ENCODE data around the gene RBMS3. TPM values are rescaled to one million over a fixed set of nuclear protein-coding genes. Genes with fewer than 3 reads are reported as not detected.
"Not testable (repeated sequence)": the region's sequence is repeated elsewhere in the genome, so short reads cannot be mapped to it uniquely, and the experiment has no call there.

The RBMS3 gene
- total RNA-seq, 1 experiment from 2014 or later = 8.7 TPM

DNA sequence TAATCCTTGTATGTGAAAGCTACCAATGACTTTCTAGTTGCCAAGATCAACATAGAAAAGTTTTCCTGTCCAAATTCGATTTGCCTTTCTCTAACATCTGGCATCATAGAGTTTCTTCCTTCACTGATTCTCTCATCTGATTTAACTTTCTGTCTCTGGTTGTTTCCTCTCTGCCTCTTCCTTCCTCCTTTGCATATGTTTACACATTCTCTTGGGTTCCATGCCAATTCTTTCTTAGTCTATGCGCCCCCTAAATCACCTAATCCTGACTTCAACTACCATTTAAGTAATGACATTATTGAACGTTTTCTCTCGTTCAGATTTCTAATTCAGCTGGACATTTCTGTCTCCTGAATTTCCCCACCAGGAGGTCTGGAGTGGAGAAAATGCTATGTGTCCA lies 763.6 kb downstream of the RBMS3 start (continued):
- TF ChIP-seq, protein P1, sequence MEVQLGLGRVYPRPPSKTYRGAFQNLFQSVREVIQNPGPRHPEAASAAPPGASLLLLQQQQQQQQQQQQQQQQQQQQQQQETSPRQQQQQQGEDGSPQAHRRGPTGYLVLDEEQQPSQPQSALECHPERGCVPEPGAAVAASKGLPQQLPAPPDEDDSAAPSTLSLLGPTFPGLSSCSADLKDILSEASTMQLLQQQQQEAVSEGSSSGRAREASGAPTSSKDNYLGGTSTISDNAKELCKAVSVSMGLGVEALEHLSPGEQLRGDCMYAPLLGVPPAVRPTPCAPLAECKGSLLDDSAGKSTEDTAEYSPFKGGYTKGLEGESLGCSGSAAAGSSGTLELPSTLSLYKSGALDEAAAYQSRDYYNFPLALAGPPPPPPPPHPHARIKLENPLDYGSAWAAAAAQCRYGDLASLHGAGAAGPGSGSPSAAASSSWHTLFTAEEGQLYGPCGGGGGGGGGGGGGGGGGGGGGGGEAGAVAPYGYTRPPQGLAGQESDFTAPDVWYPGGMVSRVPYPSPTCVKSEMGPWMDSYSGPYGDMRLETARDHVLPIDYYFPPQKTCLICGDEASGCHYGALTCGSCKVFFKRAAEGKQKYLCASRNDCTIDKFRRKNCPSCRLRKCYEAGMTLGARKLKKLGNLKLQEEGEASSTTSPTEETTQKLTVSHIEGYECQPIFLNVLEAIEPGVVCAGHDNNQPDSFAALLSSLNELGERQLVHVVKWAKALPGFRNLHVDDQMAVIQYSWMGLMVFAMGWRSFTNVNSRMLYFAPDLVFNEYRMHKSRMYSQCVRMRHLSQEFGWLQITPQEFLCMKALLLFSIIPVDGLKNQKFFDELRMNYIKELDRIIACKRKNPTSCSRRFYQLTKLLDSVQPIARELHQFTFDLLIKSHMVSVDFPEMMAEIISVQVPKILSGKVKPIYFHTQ (CRISPR knock-in tag; IDR thresholded peaks at IDR 0.05) = no peak
- TF ChIP-seq, protein P2, sequence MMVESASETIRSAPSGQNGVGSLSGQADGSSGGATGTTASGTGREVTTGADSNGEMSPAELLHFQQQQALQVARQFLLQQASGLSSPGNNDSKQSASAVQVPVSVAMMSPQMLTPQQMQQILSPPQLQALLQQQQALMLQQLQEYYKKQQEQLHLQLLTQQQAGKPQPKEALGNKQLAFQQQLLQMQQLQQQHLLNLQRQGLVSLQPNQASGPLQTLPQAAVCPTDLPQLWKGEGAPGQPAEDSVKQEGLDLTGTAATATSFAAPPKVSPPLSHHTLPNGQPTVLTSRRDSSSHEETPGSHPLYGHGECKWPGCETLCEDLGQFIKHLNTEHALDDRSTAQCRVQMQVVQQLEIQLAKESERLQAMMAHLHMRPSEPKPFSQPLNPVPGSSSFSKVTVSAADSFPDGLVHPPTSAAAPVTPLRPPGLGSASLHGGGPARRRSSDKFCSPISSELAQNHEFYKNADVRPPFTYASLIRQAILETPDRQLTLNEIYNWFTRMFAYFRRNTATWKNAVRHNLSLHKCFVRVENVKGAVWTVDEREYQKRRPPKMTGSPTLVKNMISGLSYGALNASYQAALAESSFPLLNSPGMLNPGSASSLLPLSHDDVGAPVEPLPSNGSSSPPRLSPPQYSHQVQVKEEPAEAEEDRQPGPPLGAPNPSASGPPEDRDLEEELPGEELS (CRISPR knock-in tag; IDR thresholded peaks at IDR 0.05) = no peak
- TF ChIP-seq ZNF423 (CRISPR knock-in tag; IDR thresholded peaks at IDR 0.05) (no peak), MLX (CRISPR knock-in tag; IDR thresholded peaks at IDR 0.05) (no peak), USF2 (CRISPR knock-in tag; IDR thresholded peaks at IDR 0.05) (no peak), OVOL2 (CRISPR knock-in tag; IDR thresholded peaks at IDR 0.05; ENCODE audit: borderline replicate concordance) (no peak), ZNF671 (CRISPR knock-in tag; IDR thresholded peaks at IDR 0.05) (no peak), ELF4 (CRISPR knock-in tag; IDR thresholded peaks at IDR 0.05; ENCODE audit: low read depth) (no peak), NR2C2 (CRISPR knock-in tag; IDR thresholded peaks at IDR 0.05) (no peak), ZNF396 (CRISPR knock-in tag; IDR thresholded peaks at IDR 0.05; ENCODE audit: borderline replicate concordance) (no peak), MXD4 (CRISPR knock-in tag; IDR thresholded peaks at IDR 0.05; ENCODE audit: borderline replicate concordance) (no peak), ZNF138 (CRISPR knock-in tag; conservative IDR thresholded peaks at IDR 0.05) (no peak), KAT7 (CRISPR knock-in tag; IDR thresholded peaks at IDR 0.05; ENCODE audit: borderline replicate concordance) (no peak), ESRRA (CRISPR knock-in tag; IDR thresholded peaks at IDR 0.05; ENCODE audit: borderline replicate concordance) (no peak), HMGA2 (CRISPR knock-in tag; IDR thresholded peaks at IDR 0.05) (no peak)

DNA sequence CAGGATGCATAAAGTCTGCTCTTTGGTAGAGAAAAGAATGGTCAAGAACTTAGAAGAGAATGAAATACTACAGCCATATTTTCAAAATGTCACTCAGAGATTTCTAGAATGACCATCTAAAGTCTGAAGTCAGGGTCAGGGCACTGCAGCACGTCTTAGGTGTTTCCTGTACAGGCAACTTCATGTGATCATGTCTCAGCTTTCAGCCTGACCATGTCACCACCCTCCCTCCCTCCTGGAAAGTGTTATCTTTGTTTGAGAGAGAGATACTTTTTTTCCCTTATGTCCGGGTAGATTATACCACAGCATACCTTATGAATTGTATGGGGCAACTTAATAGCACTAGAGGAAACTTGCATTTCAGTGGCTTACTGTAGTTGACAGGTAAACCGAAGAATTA lies 767.6 kb downstream of the RBMS3 start:
- POLR2A ChIA-PET = no interaction called here
- Mint-ChIP-seq H3K36me3 (peaks cover 29% of the 10 kb centered on the region), H3K9me3 (peaks cover 25% of the 10 kb centered on the region), H3K27ac (no peak overlapping the region), H3K4me1 (peaks cover 15% of the 10 kb centered on the region), H3K27me3 (ENCODE audit: low read depth) (peaks cover 25% of the 10 kb centered on the region), H3K4me3 (no peak overlapping the region)
- CTCF ChIA-PET = no interaction called here
- no peak for ATAC-seq
- no peak for DNase-seq (ENCODE audit: low spot score)
- TF ChIP-seq NFE2L1 (CRISPR knock-in tag; IDR thresholded peaks at IDR 0.05) = no peak
- TF ChIP-seq, protein P3, sequence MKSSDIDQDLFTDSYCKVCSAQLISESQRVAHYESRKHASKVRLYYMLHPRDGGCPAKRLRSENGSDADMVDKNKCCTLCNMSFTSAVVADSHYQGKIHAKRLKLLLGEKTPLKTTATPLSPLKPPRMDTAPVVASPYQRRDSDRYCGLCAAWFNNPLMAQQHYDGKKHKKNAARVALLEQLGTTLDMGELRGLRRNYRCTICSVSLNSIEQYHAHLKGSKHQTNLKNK (CRISPR knock-in tag; IDR thresholded peaks at IDR 0.05) = no peak
- TF ChIP-seq SP1 (CRISPR knock-in tag; conservative IDR thresholded peaks at IDR 0.05) = no peak
- TF ChIP-seq ELF4 (CRISPR knock-in tag; IDR thresholded peaks at IDR 0.05; ENCODE audit: low read depth) = no peak
- TF ChIP-seq GABPB1 (CRISPR knock-in tag; IDR thresholded peaks at IDR 0.05) = no peak
- no peak for TF ChIP-seq USF1 (CRISPR knock-in tag; IDR thresholded peaks at IDR 0.05)
- TF ChIP-seq ZNF512 (CRISPR knock-in tag; IDR thresholded peaks at IDR 0.05; ENCODE audit: borderline replicate concordance) = no peak
- TF ChIP-seq, protein P4, sequence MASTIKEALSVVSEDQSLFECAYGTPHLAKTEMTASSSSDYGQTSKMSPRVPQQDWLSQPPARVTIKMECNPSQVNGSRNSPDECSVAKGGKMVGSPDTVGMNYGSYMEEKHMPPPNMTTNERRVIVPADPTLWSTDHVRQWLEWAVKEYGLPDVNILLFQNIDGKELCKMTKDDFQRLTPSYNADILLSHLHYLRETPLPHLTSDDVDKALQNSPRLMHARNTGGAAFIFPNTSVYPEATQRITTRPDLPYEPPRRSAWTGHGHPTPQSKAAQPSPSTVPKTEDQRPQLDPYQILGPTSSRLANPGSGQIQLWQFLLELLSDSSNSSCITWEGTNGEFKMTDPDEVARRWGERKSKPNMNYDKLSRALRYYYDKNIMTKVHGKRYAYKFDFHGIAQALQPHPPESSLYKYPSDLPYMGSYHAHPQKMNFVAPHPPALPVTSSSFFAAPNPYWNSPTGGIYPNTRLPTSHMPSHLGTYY (CRISPR knock-in tag; IDR thresholded peaks at IDR 0.05) = no peak
- no peak for TF ChIP-seq ZNF416 (CRISPR knock-in tag; IDR thresholded peaks at IDR 0.05)
- TF ChIP-seq RORB (CRISPR knock-in tag; IDR thresholded peaks at IDR 0.05) = no peak

- H3K4me1 Mint-ChIP-seq; H3K27ac Mint-ChIP-seq; DNase-seq (ENCODE audit: low spot score); CTCF ChIA-PET; POLR2A ChIA-PET; ATAC-seq; H3K4me3 Mint-ChIP-seq: not testable (repeated sequence)
- Mint-ChIP-seq H3K27me3 (ENCODE audit: low read depth) (peaks cover 25% of the 10 kb centered on the region), H3K36me3 (peaks cover 29% of the 10 kb centered on the region), H3K9me3 (peaks cover 25% of the 10 kb centered on the region)
Observed at GRCh38 chr3:30050116-30050515, 769.2 kb downstream of the RBMS3 start.

All from WTC11 (cell line).